ENCODE measurements around the gene SOX8. TPM values are rescaled to one million over a fixed set of nuclear protein-coding genes. Genes with fewer than 3 reads are reported as not detected.

SOX8 gene
- total and polyA plus RNA-seq, 9 donors = 0.08 to 0.52 (median 0.32) TPM

DNA sequence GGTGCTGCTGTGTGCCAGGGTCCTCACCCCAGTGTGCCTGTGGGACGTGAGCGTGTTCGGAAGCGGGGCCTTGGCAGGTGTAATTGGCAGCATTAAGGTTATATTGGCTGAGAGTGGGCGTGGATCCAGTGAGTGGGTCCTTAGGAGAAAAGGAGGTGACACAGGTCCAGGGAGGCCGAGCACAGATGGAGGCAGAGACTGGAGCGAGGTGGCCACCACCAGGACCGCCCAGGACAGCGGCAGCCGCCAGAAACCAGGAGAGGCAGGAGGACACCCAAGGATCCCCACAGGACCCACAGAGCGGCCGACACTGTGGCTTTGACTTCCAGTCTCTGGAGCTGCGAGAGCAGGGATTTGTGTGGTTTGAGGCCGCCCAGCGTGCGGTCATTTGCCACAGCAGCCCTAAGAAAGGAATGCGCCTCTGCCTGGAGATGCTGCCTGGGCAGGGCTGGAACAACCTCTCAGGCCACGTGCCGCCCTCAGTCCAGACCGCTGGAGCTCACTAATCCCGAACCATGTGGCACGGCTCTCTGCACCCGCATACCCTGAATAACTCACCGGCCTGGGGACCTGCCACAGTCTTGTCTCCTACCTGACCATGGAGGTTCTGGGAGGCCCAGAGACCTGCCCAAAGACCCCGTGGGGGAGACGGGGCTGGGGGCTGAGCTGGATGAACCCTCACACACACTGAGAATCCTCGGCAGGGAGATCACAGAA lies 45.4 kb downstream of the SOX8 start:
- intact Hi-C loops (cut with DNase I) = no loop called here
- no peak overlapping the region for H3K27ac ChIP-seq
- TF ChIP-seq CTCF (IDR thresholded peaks at IDR 0.05) (no peak), EP300 (IDR thresholded peaks at IDR 0.05) (no peak), POLR2A (IDR thresholded peaks at IDR 0.05) (no peak)
- H3K4me3 ChIP-seq = no peak overlapping the region
- H3K36me3 ChIP-seq = no peaks in the 10 kb centered on the region
- H3K27me3 ChIP-seq = no peaks in the 10 kb centered on the region
- 83 to 92% (median 83%) methylated on average over 27 of the region's 27 CpGs for WGBS, 3 donors
- no peaks in the 10 kb centered on the region for H3K9me3 ChIP-seq
- no peak for DNase-seq
- H3K4me1 ChIP-seq (ENCODE audit: insufficient read depth) = no peaks in the 10 kb centered on the region

GRCh38 chr16:1027501-1027815 lies 45.9 kb downstream of the SOX8 start:
- Histone ChIP-seq H3K27ac (no peak overlapping the region), H3K4me3 (no peak overlapping the region), H3K4me1 (ENCODE audit: insufficient read depth) (no peaks in the 10 kb centered on the region), H3K9me3 (no peaks in the 10 kb centered on the region), H3K36me3 (no peaks in the 10 kb centered on the region), H3K27me3 (no peaks in the 10 kb centered on the region)
- DNase-seq = no peak
- WGBS, 3 donors = 86 to 92% (median 90%) methylated on average over 22 of the region's 22 CpGs
- TF ChIP-seq CTCF (IDR thresholded peaks at IDR 0.05) (no peak), POLR2A (IDR thresholded peaks at IDR 0.05) (no peak), EP300 (IDR thresholded peaks at IDR 0.05) (no peak)
- intact Hi-C loops (cut with DNase I) = no loop called here

- H3K9me3 ChIP-seq = no peaks in the 10 kb centered on the region
- no peaks in the 10 kb centered on the region for H3K4me1 ChIP-seq (ENCODE audit: insufficient read depth)
- no peaks in the 10 kb centered on the region for H3K36me3 ChIP-seq
- DNase-seq = no peak
- no peak for TF ChIP-seq POLR2A (IDR thresholded peaks at IDR 0.05)
- TF ChIP-seq EP300 (IDR thresholded peaks at IDR 0.05) = no peak
- TF ChIP-seq CTCF (IDR thresholded peaks at IDR 0.05) = no peak
- no peaks in the 10 kb centered on the region for H3K27me3 ChIP-seq
- intact Hi-C loops (cut with DNase I) = no loop called here
- H3K4me3 ChIP-seq = no peak overlapping the region
- H3K27ac ChIP-seq = no peak overlapping the region
- 16 to 41% (median 21%) methylated on average over 15 of the region's 15 CpGs for WGBS, 3 donors
Measured at GRCh38 chr16:1028056-1028455, 46.5 kb downstream of the SOX8 start.

DNA sequence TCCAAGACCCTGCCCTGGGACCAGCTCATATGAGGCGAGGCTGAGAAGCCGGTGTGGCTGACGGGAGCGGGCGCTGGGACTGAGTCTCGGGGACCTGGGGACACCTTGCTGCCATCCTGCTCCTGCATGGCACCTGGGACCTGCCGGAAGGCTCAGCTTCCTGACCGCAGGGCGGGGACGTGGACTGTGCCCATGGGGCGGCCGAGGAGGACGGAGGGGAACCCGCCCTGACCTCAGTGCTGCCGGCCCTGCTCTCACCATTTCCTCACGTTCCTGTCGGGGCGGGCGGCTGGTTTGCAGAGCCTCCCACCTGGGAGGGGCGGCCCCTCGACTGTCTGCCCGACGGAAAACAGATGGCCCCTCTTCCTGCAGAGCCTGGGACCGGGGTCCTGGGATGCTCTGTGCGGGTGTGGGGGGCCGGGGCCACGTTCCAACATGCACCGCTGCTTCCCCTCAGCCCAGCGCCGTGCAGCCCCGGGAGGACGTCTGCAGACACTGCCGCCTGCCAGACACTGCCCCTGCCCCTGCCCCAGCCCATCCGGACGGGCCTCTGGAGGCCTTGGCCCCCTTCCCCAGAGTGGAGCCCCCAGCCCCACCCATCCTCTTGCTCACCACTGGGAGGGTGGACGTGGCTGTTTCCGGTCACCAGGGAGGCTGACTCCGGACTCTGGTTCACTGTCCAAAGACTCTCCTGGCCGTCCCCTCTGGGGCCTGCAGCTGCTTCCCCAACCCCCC lies 47.1 kb downstream of the SOX8 start:
- Histone ChIP-seq H3K27me3 (no peaks in the 10 kb centered on the region), H3K27ac (no peak overlapping the region), H3K36me3 (no peaks in the 10 kb centered on the region), H3K9me3 (no peaks in the 10 kb centered on the region), H3K4me1 (ENCODE audit: insufficient read depth) (no peaks in the 10 kb centered on the region), H3K4me3 (no peak overlapping the region)
- no peak for DNase-seq
- WGBS, 3 donors = 14 to 26% (median 19%) methylated on average over 28 to 39 of the region's 39 CpGs
- intact Hi-C loops (cut with DNase I) = no loop called here
- TF ChIP-seq CTCF (IDR thresholded peaks at IDR 0.05) (no peak), EP300 (IDR thresholded peaks at IDR 0.05) (no peak), POLR2A (IDR thresholded peaks at IDR 0.05) (no peak)
